GM21619 (cell line): Measurements from ENCODE around the gene ARHGAP8.

Source experiments
- ATAC-seq: cut with Tn5 transposase; IDR thresholded peaks from one replicate; pipeline ENCODE4 v1.9.1; 2021; ENCODE audit not compliant: unreplicated experiment

ARHGAP8 gene

GRCh38 chr22:44752285-44753188 is at the start of gene ARHGAP8:
TSS of gene ARHGAP8 (plus strand) at chr22:44752575. CDS start at chr22:44786528, 33,953 bp downstream.
- no peak for ATAC-seq

DNA sequence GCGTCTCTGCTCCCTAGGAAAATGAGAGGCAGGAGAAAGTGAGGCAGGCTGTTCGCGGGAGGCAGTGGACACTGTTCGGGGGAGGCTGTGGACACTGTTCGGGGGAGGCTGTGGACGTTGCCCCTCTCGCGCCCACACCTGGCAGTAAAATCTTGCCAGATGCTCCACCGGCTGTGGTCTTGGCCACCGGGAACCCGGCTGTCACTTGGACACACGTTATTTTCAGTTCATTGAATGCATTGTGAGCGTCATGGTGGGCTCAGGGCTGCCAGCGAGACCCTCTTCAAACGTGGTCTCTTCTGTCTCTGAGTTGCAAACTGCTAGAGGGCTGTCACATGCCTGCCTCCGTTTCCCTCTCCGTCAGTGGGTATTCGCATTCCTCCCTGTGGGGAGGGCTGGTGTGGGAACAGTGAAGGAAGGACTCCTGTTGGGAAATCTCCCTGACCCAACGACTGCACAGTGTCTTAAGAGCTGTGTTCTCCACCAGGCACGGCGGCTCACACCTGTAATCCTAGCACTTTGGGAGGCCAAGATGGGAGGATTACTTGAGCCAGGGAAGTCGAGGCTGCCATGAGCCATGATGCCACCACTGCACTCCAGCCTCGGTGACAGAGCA is 49.0 kb upstream of the ARHGAP8 start:
- no peak for ATAC-seq

DNA sequence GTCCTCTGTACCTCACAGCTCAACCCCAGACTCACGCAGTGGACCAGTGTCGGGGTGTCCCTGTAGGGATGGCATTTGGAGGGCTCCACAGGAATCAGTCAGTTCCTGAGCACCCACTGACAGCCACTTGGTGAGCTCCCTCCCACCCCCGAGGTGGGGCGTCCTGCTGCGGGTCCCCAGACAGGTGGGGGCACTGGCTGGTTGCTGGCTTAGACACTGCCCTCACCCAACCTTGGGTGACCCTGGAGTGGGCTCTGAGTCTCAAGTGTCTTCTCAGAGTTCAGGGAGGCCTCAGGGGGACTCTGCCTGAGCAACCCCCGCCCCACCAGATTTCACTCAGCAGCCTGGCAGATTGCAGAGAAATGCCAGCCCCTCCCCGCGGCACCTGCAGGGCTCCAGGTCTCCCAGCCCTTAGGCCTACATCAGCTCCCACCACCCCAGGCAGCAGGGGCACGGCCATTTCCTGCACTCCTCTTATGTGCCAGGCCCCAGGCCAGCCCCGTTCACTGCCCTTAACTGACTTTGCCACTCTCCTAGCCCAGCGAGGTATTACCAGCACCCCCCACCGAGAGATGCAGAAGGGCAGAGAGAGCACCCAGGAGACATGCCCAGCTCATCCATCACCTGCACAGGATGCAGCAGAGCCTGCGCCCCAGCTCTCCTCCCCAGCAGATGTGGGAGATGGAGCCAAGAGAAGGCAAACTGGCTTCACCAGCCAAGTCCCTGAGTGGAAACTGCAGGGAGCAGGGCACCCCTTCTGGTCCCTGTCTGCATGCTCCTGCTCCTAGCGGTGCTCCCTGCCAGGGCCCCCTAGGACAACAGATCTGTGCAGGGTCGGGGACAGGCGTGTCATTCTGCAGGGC is 48.0 kb upstream of the ARHGAP8 start:
- ATAC-seq, result no peak

DNA sequence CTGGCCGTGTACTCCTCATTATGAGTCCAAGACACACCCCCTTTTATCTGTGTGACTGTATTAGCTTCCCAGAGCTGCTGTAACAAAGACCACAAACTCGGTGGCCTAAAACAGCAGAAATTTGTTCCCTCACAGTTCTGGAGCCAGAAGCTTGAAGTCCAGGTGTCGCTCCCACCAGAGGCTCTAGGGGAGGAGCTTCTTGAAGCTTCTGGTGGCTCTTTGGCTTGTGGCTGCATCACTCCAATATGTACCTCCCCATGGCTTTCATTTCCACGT is 47.4 kb upstream of the ARHGAP8 start:
- ATAC-seq, result no peak

DNA sequence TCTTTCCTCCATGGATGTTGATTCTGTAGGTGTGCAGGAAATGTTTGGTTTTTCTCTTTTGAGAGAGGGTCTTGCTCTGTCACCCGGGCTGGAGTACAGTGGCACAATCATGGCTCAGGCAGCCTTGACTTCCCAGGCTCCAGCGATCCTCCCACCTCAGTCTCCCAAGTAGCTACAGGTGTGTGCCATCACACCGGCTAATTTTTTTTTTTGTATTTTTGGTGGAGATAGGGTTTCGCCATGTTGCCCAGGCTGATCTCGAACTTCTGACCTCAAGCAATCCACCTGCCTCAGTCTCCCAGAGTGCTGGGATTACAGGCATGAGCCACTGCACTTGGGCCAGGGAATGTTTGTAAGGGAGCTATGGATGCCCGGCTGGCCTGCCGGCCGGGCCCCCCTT is 45.9 kb upstream of the ARHGAP8 start:
- ATAC-seq, result no peak

DNA sequence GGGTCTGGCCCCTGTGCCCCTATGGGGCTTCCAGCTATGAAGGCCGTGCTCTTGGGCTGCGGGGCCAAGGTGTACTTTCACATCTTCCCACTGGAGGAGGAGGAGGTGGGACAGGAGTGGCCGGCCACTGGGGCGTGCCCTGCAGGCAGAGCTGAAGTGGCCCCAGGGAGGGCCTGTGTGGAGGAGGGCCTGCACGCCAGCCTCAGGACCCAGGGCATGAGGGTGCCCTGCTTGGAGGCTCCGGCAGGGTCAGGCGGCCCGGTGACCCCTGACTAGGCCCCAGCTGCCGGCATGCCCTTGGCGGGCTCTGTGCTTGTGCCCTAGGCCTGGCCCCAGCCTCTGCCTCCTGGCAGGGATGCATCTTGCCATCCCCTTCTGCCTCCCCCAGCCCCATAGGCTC is 45.2 kb upstream of the ARHGAP8 start:
- ATAC-seq, result no peak

- ATAC-seq, result no peak
Measured at GRCh38 chr22:44707752-44708151, 44.6 kb upstream of the ARHGAP8 start.

DNA sequence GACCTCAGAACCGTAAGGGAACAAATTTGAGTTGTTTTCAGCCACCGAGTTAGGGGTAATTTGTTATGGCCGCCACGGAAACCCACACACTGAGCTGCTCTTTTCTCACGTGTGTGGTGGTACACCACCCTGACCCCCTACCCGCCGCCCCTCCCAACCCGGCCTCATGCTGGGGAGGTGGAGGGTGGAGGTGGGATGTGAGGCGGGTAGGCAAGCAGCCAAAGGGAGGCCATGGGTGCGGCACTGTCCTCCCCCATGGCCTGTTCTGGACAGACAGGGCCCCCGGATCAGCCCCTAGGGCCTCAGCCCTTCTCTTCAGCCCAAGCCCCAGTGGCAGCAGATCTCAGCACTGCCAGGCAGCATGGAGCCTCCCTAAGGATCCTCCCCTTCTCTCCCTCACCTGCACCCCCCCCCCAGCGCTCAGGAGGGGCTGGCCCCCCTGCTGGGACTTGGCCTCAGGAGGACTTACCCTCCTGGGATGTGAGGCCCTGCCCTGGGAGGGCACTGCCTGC is 42.4 kb upstream of the ARHGAP8 start:
- ATAC-seq, result no peak

- no peak for ATAC-seq
Measured at GRCh38 chr22:44710474-44711240, 41.7 kb upstream of the ARHGAP8 start.

DNA sequence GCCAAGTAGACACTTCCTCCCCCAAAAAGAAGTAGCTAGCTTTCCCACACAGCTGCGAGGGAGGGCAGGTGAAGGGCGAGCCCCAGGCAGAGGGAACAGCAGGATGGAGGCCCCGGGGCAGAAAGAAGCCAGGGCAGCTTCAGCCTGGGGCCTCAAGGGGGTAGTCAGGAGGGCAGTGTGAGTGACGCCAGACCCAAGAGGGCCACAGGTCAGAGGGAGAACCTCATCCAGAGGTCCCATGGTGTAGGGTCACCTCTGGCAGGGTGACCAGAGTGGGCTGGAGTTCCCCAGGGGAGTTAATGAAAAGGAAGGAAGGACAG is 41.2 kb upstream of the ARHGAP8 start:
- ATAC-seq, result no peak

DNA sequence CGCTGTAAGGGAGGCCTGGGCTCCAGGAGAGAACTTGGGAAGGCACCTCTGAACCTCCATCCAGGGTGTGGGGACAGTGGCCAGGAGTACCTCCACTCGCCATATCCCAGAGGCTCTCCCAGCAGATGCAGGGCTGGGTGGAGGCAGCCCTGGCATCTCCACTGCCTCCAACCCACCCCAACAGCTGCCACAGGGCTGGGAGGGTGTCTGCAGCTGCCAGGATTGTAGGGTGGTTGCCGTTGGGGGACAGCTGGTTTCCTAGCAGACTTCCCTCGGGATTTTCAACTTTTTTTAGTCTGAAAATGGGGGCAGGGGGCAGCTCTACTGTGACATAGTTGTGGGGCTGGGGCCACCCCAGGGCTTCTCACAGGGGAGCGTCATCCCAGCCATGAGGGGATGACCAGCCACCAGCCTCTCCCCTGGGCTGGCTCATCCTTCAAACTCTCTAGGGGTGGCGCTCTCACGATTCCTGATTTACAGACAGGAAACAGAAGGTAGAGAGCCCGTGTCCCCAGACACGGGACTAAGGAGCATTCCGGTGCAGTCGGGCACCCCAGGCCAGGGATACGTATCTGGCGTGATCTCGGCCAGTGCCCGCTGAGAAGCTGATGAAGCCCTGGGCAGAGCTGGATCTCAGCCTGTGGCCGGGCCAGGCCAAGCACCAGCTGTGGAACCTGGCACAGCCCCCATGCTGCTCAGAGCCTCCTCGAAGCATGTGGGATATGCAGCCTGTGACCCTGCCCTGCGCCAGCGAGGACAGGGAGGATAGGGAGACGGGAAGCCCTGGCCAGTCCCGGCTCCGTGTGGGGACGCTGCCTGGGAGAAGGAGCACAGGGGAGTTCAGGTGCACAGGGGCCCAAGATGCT is 40.5 kb upstream of the ARHGAP8 start:
- ATAC-seq, result no peak

DNA sequence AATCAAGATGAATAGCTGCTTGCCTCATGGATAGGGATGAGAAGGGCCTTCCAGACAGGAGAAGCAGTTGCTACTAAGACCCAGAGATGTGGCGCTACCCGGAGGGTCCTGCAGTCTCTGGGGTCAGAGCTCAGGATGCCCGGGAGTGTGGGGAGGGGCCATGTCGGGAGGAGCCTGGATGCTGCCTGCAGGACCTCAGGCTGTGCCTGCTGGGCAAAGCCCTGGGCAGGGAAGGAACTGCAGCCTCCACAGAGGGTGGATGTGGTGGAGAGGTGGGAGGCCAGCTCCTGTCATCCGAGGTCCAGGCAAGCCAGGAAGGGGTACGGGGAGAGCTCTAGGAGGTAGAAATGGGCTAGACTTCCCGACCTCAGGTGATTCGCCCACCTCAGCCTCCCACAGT is 39.4 kb upstream of the ARHGAP8 start:
- ATAC-seq, result no peak

DNA sequence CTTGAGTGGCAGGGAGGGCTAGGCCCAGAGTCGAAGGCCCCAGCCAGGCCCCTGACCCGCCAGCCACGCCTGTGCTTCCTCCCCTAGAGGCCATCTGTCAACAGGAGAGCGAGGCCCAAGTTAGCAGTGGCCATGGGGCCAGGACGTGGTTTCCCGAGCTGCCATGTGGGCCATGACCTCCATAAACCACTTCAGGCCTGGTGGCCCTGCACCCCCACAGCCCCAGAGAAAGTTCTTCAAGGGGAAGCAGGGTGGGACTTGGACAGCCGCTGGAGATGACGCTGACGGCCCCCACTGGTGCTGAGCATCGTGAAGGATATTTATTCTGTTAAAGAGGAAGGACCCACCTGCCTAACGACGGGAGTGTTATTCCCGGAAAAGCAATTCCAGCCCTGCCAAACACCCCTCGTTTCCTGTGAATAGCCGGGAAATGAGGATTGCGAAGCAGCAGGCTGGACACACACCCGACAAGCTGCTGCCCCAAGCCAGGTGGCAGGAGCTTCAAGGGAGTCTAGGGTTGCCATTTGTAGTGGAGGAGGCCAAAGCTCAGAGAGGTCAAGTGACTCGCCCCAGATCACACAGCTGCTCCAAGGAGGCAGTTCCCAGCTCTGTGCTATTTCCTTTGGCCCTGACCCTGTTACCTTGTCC is 37.5 kb upstream of the ARHGAP8 start:
- ATAC-seq, result no peak

GRCh38 chr22:44718418-44718817 is 34.0 kb upstream of the ARHGAP8 start:
- no peak for ATAC-seq

GRCh38 chr22:44719586-44720368 is 32.6 kb upstream of the ARHGAP8 start:
- no peak for ATAC-seq

DNA sequence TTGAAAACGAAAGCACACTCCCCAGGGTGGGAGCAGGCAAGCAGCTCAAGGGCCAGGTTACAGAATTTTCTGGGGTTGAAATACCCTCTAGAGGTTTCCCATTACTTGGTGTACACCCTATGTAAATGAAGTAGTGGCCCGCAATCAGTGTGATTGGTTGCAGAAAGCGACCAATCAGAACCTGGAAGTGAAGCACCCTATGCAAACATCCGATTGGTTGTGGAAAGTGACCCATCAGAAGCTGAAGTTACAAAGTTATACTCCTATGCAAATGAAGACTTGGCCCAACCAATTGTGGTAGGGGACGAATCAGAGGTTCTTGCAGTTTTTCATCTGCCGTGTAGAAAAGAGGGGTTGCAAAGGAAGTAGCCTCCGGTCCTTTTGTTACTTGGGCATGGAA is 31.2 kb upstream of the ARHGAP8 start:
- no peak for ATAC-seq

- no peak for ATAC-seq
Measured at GRCh38 chr22:44722611-44723010, 29.8 kb upstream of the ARHGAP8 start.

DNA sequence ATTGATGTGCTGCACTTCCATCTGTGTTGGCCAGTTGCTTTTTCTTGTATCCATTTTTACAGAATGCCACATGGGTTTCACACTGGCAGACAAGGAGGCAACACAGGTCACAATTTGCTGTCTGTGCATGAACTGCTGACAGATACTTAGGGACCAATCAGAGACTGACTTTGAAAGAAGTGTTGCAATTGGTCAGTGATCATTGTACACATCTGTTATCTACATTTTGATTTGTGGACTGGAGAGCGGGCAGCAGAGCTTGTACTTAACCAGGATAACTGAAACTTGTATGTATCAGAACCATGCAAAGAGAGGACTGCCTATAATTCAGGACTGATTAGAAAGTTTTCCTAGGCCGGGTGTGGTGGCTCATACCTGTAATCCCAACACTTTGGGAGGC is 28.6 kb upstream of the ARHGAP8 start:
- no peak for ATAC-seq

GRCh38 chr22:44724416-44724815 is 28.0 kb upstream of the ARHGAP8 start:
- no peak for ATAC-seq
